ENCODE results near the gene TRRAP.

The TRRAP gene

GRCh38 chr7:98984126-98984525 lies 105.8 kb downstream of the TRRAP start:
- Histone ChIP-seq H3K9me3 (no peaks in the 10 kb centered on the region), H3K36me3 (peaks cover 72 to 96% (median 87%) of the 10 kb centered on the region in 3 donors), H3K4me3 (no peak overlapping the region), H3K4me1 (no peaks in the 10 kb centered on the region), H3K27me3 (no peaks in the 10 kb centered on the region), H3K27ac (no peak overlapping the region)
- intact Hi-C loops (cut with DNase I; ENCODE audit: low total_unique reads) = no loop called here
- TF ChIP-seq, protein P1, sequence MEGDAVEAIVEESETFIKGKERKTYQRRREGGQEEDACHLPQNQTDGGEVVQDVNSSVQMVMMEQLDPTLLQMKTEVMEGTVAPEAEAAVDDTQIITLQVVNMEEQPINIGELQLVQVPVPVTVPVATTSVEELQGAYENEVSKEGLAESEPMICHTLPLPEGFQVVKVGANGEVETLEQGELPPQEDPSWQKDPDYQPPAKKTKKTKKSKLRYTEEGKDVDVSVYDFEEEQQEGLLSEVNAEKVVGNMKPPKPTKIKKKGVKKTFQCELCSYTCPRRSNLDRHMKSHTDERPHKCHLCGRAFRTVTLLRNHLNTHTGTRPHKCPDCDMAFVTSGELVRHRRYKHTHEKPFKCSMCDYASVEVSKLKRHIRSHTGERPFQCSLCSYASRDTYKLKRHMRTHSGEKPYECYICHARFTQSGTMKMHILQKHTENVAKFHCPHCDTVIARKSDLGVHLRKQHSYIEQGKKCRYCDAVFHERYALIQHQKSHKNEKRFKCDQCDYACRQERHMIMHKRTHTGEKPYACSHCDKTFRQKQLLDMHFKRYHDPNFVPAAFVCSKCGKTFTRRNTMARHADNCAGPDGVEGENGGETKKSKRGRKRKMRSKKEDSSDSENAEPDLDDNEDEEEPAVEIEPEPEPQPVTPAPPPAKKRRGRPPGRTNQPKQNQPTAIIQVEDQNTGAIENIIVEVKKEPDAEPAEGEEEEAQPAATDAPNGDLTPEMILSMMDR (IDR thresholded peaks at IDR 0.05) = no peak
- DNase-seq = no peak

- Histone ChIP-seq H3K4me3 (no peak overlapping the region), H3K36me3 (peaks cover 72 to 96% (median 87%) of the 10 kb centered on the region in 3 donors), H3K27ac (no peak overlapping the region), H3K27me3 (no peaks in the 10 kb centered on the region), H3K9me3 (no peaks in the 10 kb centered on the region), H3K4me1 (no peaks in the 10 kb centered on the region)
- intact Hi-C loops (cut with DNase I; ENCODE audit: low total_unique reads) = no loop called here
- DNase-seq = peak in 1 of 2 donors; percentile 4
- TF ChIP-seq, protein P1 (IDR thresholded peaks at IDR 0.05) = no peak
Measured at GRCh38 chr7:98985406-98985805, 107.1 kb downstream of the TRRAP start.

- H3K36me3 ChIP-seq = peaks cover 72 to 96% (median 87%) of the 10 kb centered on the region in 3 donors
- DNase-seq = no peak
- intact Hi-C loops (cut with DNase I; ENCODE audit: low total_unique reads) = no loop called here
Measured at GRCh38 chr7:98985945-98986344, 107.6 kb downstream of the TRRAP start.

DNA sequence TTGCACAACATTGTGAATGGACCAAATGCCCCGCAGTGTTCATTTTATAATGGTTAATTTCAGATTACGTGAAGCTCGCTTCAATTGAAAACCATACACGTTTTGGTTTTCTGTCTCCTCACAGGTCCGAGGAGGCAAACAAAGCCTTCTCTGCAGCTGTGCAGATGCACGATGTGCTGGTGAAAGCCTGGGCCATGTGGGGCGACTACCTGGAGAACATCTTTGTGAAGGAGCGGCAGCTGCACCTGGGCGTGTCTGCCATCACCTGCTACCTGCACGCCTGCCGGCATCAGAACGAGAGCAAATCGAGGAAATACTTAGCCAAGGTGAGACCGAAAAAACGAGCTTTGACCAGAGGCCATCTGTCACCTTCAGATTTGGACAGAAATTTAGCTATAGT lies 110.3 kb downstream of the TRRAP start:
- intact Hi-C loops (cut with DNase I; ENCODE audit: low total_unique reads) = no loop called here
- Histone ChIP-seq H3K27ac (no peak overlapping the region), H3K36me3 (peaks cover 71 to 96% (median 87%) of the 10 kb centered on the region in 3 donors), H3K9me3 (no peaks in the 10 kb centered on the region), H3K4me3 (no peak overlapping the region), H3K27me3 (no peaks in the 10 kb centered on the region), H3K4me1 (no peaks in the 10 kb centered on the region)
- TF ChIP-seq, protein P1 (IDR thresholded peaks at IDR 0.05) = no peak
- peak in 1 of 2 donors; percentile 12 for DNase-seq

More at GRCh38 chr7:98985945-98986344, 107.6 kb downstream of the TRRAP start:
- TF ChIP-seq, protein P1 (IDR thresholded peaks at IDR 0.05) = no peak
- Histone ChIP-seq H3K27me3 (no peaks in the 10 kb centered on the region), H3K4me3 (no peak overlapping the region), H3K27ac (no peak overlapping the region), H3K4me1 (no peaks in the 10 kb centered on the region), H3K9me3 (no peaks in the 10 kb centered on the region)

- Histone ChIP-seq H3K36me3 (peaks cover 64 to 96% (median 87%) of the 10 kb centered on the region in 3 donors), H3K27me3 (no peaks in the 10 kb centered on the region), H3K4me3 (no peak overlapping the region), H3K9me3 (no peaks in the 10 kb centered on the region), H3K27ac (no peak overlapping the region), H3K4me1 (no peaks in the 10 kb centered on the region)
- TF ChIP-seq, protein P1 (IDR thresholded peaks at IDR 0.05) = no peak
- DNase-seq = peak in 1 of 2 donors; percentile 9
- intact Hi-C loops (cut with DNase I; ENCODE audit: low total_unique reads) = no loop called here
Measured at GRCh38 chr7:98990356-98990755, 112.0 kb downstream of the TRRAP start.

- H3K27ac ChIP-seq = no peak overlapping the region
- no peak overlapping the region for H3K4me3 ChIP-seq
- peaks cover 56 to 96% (median 87%) of the 10 kb centered on the region in 3 donors for H3K36me3 ChIP-seq
- TF ChIP-seq, protein P1 (IDR thresholded peaks at IDR 0.05) = no peak
- H3K9me3 ChIP-seq = no peaks in the 10 kb centered on the region
- peak in 1 of 2 donors; percentile 16 for DNase-seq
- no peaks in the 10 kb centered on the region for H3K27me3 ChIP-seq
- H3K4me1 ChIP-seq = no peaks in the 10 kb centered on the region
- intact Hi-C loops (cut with DNase I; ENCODE audit: low total_unique reads) = no loop called here
Measured at GRCh38 chr7:98991141-98991540, 112.8 kb downstream of the TRRAP start.
